K562 (cell line): ENCODE results near the gene PTPN7. TPM values are rescaled to one million over a fixed set of nuclear protein-coding genes. Genes with fewer than 3 reads are reported as not detected.

Experiments used
- CHD4 ChIP-seq: fragments of 200-600 bp; sonication (generic); IDR thresholded peaks from 3 replicates; pipeline ENCODE4 v1.6.1; 2012; ENCODE audit warnings: low read depth, mild to moderate bottlenecking, mixed read lengths, low read length, inconsistent platforms; ENCODE audit not compliant: insufficient read depth, insufficient replicate concordance, poor library complexity, severe bottlenecking
- HDAC2 ChIP-seq: fragments of 450-650 bp; IDR thresholded peaks from 2 replicates; pipeline ENCODE4 v1.6.1; 2016; ENCODE audit warnings: mild to moderate bottlenecking
- HOMEZ ChIP-seq: fragments of 250-450 bp; sonication (Bioruptor Pico); IDR thresholded peaks from 2 replicates; pipeline ENCODE4 v1.4.0; 2020; ENCODE audit warnings: mild to moderate bottlenecking, moderate library complexity
- MCM5 ChIP-seq: fragments of 450-650 bp; IDR thresholded peaks from 2 replicates; pipeline ENCODE4 v1.6.1; 2016; ENCODE audit warnings: low read depth
- MTA3 ChIP-seq: fragments of 450-650 bp; formaldehyde crosslinking; IDR thresholded peaks from 2 replicates; pipeline ENCODE4 v1.6.1; 2017; ENCODE audit warnings: mild to moderate bottlenecking, borderline replicate concordance
- NCOR1 ChIP-seq: fragments of 450-650 bp; IDR thresholded peaks from 2 replicates; pipeline ENCODE4 v1.6.1; 2016; ENCODE audit warnings: mild to moderate bottlenecking, moderate library complexity
- NR2C1 ChIP-seq, 2 experiments: fragments of 450-650 bp; IDR thresholded peaks; 2 replicates each; pipeline ENCODE4 v1.6.1; 2017; ENCODE audit warnings: mild to moderate bottlenecking in 2 of 2, antibody characterized with exemption in 1 of 2, inconsistent platforms in 1 of 2, missing compliant biosample characterization in 1 of 2, missing genetic modification characterization in 1 of 2
- SIRT6 ChIP-seq: IDR thresholded peaks from one replicate; pipeline ENCODE4 v1.6.1; 2012; ENCODE audit warnings: low read depth, mild to moderate bottlenecking, control low read depth, inconsistent platforms, low read length, moderate library complexity
- THRAP3 ChIP-seq: fragments of 450-650 bp; IDR thresholded peaks from 2 replicates; pipeline ENCODE4 v1.6.1; 2016; ENCODE audit warnings: mild to moderate bottlenecking, inconsistent platforms, borderline replicate concordance
- ZNF217 ChIP-seq: sonication (generic); formaldehyde crosslinking; IDR thresholded peaks from 2 replicates; pipeline ENCODE4 v1.8.0; 2022; ENCODE audit warnings: mild to moderate bottlenecking, missing genetic modification reagents
- ZNF764 ChIP-seq: fragments of 250-450 bp; sonication (Bioruptor Pico); IDR thresholded peaks from 2 replicates; pipeline ENCODE4 v1.4.0; 2020; ENCODE audit warnings: low read depth, mild to moderate bottlenecking, moderate library complexity
- polyA plus RNA-seq, 8 experiments: library from polyadenylated mRNA; depleted of rRNA in 4 of 8; stranded (reverse) in 5 of 8; unstranded in 3 of 8; fragments of >200 nt; fragmentation: Nextera tagmentation in 2 of 8; fragmentation: Illumina TruSeq in 1 of 8; extraction: Ambion mirVana in 2 of 8; extraction: Trizol in 1 of 8; gene quantifications; 2 replicates each; pipeline versions ENCODE4 v1.2.1 to v1.2.3, GENCODE V29; 2011 to 2014; ENCODE audit warnings: inconsistent platforms in 1 of 8, missing spikeins in 1 of 8
- total RNA-seq, 7 experiments: library from RNA; depleted of rRNA in 6 of 7; stranded (reverse); fragments of >200 nt in 6 of 7; fragmentation: Illumina TruSeq in 2 of 7; extraction: Trizol in 2 of 7; gene quantifications; 2 replicates each; pipeline versions ENCODE4 v1.2.1 to v1.2.3, GENCODE V29; 2011 to 2021; ENCODE audit warnings: low replicate concordance in 1 of 7
- TF ChIP-seq, protein P1 (sequence below): fragments of 250-450 bp; sonication (Bioruptor Pico); IDR thresholded peaks from 2 replicates; pipeline ENCODE4 v1.5.1; 2021; ENCODE audit warnings: mild to moderate bottlenecking
- TF ChIP-seq, protein P2 (sequence below): IDR thresholded peaks from 3 replicates; pipeline ENCODE4 v1.6.1; 2011; ENCODE audit warnings: borderline replicate concordance, mild to moderate bottlenecking, moderate library complexity; ENCODE audit not compliant: insufficient read length; ENCODE audit errors: extremely low read depth
- TF ChIP-seq, protein P3 (sequence below): fragments of 250-450 bp; sonication (Bioruptor Pico); IDR thresholded peaks from 2 replicates; pipeline ENCODE4 v1.5.0; 2022; ENCODE audit warnings: mild to moderate bottlenecking
- TF ChIP-seq, protein P4 (sequence below): fragments of 250-450 bp; sonication (Bioruptor Pico); IDR thresholded peaks from 2 replicates; pipeline ENCODE4 v1.8.0; 2022; ENCODE audit warnings: moderate library complexity, mild to moderate bottlenecking, inconsistent platforms

PTPN7 gene
- total and polyA plus RNA-seq, 9 of the 15 experiments (the other 6 are each of a cell fraction or from before 2014, with no cell fraction given) = 18.7 to 144 (median 120) TPM

DNA sequence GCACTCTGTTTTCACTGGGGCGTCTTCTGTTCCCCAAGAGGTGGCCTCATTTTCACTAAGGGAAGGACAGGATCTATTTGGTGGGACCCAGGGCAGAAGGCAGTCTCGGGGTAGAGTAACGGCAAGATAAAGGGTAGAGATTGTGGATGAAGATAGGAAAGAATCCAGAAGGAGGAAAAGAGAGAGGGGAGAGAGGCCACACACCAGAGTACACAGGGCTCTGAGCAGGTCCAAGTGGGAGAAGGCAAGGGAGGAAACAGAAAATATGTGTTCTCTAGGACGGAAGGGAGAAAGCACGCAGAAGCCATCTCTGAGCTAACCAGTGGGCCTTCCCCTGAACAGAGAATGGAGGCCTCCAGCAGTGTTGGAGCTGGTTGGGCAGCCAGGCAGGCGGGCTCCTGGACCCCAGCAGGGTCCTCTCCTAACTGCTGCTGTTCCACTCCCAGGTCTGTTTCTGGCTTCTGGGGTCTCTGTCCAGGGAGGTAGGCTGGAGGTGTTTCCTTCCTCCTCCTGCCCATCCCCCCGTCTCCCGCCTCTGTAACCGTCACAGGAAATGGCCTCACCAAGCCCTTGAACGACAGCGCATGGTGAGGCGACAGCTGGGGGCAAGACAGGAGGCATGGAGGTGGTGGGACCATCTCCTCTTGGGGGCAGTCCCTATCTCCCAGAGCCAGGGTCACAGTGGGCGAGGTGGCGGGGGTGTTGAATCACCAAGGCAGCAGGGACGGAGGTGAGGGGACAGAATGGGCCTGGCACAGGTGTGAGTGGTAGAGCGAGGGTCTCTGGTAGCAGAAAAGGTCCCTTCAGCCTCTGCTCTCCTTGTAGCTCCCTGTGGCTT lies 649 bp downstream of the PTPN7 start (continued):
- TF ChIP-seq, protein P1, sequence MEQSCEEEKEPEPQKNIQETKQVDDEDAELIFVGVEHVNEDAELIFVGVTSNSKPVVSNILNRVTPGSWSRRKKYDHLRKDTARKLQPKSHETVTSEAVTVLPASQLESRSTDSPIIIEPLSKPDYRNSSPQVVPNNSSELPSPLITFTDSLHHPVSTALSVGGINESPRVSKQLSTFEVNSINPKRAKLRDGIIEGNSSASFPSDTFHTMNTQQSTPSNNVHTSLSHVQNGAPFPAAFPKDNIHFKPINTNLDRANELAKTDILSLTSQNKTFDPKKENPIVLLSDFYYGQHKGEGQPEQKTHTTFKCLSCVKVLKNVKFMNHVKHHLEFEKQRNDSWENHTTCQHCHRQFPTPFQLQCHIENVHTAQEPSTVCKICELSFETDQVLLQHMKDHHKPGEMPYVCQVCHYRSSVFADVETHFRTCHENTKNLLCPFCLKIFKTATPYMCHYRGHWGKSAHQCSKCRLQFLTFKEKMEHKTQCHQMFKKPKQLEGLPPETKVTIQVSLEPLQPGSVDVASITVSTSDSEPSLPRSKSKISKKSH (CRISPR knock-in tag) = no peak
- TF ChIP-seq NR2C1 (IDR thresholded peaks at IDR 0.05) = no peak; the same call in 1 of the 2 replicates
- peak; percentile 59 for TF ChIP-seq NR2C1 (tag; IDR thresholded peaks at IDR 0.05)
- no peak; the same call in 1 of the 2 replicates for TF ChIP-seq HDAC2
- TF ChIP-seq SIRT6 = no peak
- TF ChIP-seq ZNF764 (CRISPR knock-in tag) = no peak
- TF ChIP-seq NCOR1 = peak; percentile 29; the same call in 1 of the 2 replicates
- TF ChIP-seq MCM5 = no peak
- 0 out of 2 replicates have a peak, but pooled peaks have one; percentile 64 for TF ChIP-seq THRAP3
- TF ChIP-seq, protein P2, sequence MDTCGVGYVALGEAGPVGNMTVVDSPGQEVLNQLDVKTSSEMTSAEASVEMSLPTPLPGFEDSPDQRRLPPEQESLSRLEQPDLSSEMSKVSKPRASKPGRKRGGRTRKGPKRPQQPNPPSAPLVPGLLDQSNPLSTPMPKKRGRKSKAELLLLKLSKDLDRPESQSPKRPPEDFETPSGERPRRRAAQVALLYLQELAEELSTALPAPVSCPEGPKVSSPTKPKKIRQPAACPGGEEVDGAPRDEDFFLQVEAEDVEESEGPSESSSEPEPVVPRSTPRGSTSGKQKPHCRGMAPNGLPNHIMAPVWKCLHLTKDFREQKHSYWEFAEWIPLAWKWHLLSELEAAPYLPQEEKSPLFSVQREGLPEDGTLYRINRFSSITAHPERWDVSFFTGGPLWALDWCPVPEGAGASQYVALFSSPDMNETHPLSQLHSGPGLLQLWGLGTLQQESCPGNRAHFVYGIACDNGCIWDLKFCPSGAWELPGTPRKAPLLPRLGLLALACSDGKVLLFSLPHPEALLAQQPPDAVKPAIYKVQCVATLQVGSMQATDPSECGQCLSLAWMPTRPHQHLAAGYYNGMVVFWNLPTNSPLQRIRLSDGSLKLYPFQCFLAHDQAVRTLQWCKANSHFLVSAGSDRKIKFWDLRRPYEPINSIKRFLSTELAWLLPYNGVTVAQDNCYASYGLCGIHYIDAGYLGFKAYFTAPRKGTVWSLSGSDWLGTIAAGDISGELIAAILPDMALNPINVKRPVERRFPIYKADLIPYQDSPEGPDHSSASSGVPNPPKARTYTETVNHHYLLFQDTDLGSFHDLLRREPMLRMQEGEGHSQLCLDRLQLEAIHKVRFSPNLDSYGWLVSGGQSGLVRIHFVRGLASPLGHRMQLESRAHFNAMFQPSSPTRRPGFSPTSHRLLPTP = no peak
- TF ChIP-seq, protein P3, sequence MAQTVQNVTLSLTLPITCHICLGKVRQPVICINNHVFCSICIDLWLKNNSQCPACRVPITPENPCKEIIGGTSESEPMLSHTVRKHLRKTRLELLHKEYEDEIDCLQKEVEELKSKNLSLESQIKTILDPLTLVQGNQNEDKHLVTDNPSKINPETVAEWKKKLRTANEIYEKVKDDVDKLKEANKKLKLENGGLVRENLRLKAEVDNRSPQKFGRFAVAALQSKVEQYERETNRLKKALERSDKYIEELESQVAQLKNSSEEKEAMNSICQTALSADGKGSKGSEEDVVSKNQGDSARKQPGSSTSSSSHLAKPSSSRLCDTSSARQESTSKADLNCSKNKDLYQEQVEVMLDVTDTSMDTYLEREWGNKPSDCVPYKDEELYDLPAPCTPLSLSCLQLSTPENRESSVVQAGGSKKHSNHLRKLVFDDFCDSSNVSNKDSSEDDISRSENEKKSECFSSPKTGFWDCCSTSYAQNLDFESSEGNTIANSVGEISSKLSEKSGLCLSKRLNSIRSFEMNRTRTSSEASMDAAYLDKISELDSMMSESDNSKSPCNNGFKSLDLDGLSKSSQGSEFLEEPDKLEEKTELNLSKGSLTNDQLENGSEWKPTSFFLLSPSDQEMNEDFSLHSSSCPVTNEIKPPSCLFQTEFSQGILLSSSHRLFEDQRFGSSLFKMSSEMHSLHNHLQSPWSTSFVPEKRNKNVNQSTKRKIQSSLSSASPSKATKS = no peak
- TF ChIP-seq MTA3 = peak; percentile 22
- no peak for TF ChIP-seq HOMEZ (CRISPR knock-in tag)
- TF ChIP-seq ZNF217 (CRISPR knock-in tag) = no peak
- TF ChIP-seq, protein P4, sequence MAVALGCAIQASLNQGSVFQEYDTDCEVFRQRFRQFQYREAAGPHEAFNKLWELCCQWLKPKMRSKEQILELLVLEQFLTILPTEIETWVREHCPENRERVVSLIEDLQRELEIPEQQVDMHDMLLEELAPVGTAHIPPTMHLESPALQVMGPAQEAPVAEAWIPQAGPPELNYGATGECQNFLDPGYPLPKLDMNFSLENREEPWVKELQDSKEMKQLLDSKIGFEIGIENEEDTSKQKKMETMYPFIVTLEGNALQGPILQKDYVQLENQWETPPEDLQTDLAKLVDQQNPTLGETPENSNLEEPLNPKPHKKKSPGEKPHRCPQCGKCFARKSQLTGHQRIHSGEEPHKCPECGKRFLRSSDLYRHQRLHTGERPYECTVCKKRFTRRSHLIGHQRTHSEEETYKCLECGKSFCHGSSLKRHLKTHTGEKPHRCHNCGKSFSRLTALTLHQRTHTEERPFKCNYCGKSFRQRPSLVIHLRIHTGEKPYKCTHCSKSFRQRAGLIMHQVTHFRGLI (CRISPR knock-in tag) = 0 out of 2 replicates have a peak, but pooled peaks have one; percentile 18
- no peak for TF ChIP-seq CHD4
